ENCODE results near the gene PLEKHM3. TPM values are rescaled to one million over a fixed set of nuclear protein-coding genes. Genes with fewer than 3 reads are reported as not detected.

PLEKHM3 gene
- total RNA-seq, 1 donor from 2014 or later: 19.5 TPM

DNA sequence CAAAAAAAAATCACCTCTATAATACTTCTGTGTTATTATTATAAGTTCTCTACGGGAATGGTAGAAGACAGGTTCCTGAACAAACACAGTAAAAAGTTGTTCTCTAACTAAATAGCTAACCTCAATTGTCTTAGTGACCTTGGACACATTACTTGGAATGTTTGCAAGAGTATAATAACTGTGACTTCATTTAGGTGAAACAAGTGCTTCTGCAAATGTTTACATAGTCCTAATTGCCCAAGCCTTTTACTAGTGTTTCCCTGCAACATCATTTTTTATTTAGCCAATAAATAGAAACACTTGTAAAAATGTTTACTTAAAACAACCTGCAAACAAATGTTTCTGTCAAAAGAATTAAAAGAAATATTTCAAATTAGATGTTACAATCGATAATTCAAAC, 9.9 kb downstream of the PLEKHM3 start:
- Histone ChIP-seq H4K20me1 (ENCODE audit: low read depth) (no peaks in the 10 kb centered on the region), H3K9me3 (ENCODE audit: low read depth) (no peaks in the 10 kb centered on the region), H3K79me2 (ENCODE audit: low read depth) (peaks cover 9% of the 10 kb centered on the region), H3K36me3 (no peaks in the 10 kb centered on the region), H3K9ac (no peak overlapping the region), H3K4me2 (no peak overlapping the region), H3F3A (ENCODE audit: low read depth) (no peaks in the 10 kb centered on the region), H3K27me3 (no peaks in the 10 kb centered on the region), H3K4me1 (no peaks in the 10 kb centered on the region), H2AFZ (replicated peaks) (no peak overlapping the region), H3K4me3 (no peak overlapping the region), H3K27ac (no peak overlapping the region)
- Mint-ChIP-seq H3K27me3 (ENCODE audit: insufficient read depth, low read depth) (no peaks in the 10 kb centered on the region), H3K36me3 (no peaks in the 10 kb centered on the region), H3K4me3 (no peak overlapping the region), H3K9me3 (no peaks in the 10 kb centered on the region), H3K4me1 (peaks cover 3% of the 10 kb centered on the region), H3K27ac (no peak overlapping the region)
- TF ChIP-seq EZH2phosphoT487 (IDR thresholded peaks at IDR 0.05) (no peak), EZH2 (IDR thresholded peaks at IDR 0.05) (no peak)
- TF ChIP-seq, protein P1, sequence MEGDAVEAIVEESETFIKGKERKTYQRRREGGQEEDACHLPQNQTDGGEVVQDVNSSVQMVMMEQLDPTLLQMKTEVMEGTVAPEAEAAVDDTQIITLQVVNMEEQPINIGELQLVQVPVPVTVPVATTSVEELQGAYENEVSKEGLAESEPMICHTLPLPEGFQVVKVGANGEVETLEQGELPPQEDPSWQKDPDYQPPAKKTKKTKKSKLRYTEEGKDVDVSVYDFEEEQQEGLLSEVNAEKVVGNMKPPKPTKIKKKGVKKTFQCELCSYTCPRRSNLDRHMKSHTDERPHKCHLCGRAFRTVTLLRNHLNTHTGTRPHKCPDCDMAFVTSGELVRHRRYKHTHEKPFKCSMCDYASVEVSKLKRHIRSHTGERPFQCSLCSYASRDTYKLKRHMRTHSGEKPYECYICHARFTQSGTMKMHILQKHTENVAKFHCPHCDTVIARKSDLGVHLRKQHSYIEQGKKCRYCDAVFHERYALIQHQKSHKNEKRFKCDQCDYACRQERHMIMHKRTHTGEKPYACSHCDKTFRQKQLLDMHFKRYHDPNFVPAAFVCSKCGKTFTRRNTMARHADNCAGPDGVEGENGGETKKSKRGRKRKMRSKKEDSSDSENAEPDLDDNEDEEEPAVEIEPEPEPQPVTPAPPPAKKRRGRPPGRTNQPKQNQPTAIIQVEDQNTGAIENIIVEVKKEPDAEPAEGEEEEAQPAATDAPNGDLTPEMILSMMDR (IDR thresholded peaks at IDR 0.05): no peak
- DNase-seq (ENCODE audit: low spot score): no peak

DNA sequence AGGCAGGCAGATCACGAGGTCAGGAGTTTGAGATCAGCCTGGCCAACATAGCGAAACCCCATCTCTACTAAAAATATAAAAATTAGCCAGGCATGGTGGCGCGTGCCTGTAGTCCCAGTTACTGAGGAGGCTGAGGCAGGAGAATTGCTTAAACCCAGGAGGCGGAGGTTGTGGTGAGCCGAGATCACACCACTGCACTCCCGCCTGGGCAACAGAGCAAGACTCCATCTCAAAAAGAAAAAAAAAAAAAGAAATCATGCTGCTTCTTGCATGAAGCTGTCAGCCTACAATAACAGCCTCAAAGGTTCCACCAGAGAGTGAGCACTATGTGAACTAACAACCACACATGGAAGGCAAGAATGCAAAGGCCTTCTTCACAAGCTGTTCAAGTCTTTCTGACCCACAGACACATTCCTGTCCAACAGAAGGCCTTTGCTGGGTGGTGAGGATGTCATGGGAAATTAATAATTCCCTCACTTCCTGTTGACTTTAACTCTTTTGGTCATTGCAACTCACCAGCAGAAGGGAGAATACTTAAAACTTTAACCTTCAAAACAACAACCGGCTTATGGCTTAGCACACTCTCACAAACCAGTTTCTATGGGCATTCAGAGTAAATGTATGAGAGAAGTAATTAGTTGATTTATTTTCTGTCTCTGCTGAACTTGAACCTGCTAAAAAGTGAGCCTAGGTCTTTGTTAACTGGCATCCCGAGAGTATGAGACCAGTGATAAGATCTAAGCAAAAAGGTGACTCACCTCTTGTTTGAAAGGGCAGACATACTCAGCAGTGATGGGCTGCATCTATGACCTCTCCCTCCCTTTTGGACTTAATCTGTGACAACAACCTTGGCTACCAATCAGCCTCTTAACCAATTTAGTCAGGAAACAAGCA, 11.8 kb downstream of the PLEKHM3 start:
- Mint-ChIP-seq H3K4me1 (peaks cover 3% of the 10 kb centered on the region), H3K27me3 (ENCODE audit: insufficient read depth, low read depth) (no peaks in the 10 kb centered on the region), H3K4me3 (no peak overlapping the region), H3K36me3 (no peaks in the 10 kb centered on the region), H3K9me3 (no peaks in the 10 kb centered on the region), H3K27ac (no peak overlapping the region)
- Histone ChIP-seq H3K4me1 (no peaks in the 10 kb centered on the region), H3K27ac (no peak overlapping the region), H3K27me3 (no peaks in the 10 kb centered on the region), H2AFZ (replicated peaks) (no peak overlapping the region), H3F3A (ENCODE audit: low read depth) (no peaks in the 10 kb centered on the region), H3K79me2 (ENCODE audit: low read depth) (no peaks in the 10 kb centered on the region), H3K9me3 (ENCODE audit: low read depth) (no peaks in the 10 kb centered on the region), H3K4me3 (no peak overlapping the region), H3K9ac (no peak overlapping the region), H3K4me2 (no peak overlapping the region), H4K20me1 (ENCODE audit: low read depth) (no peaks in the 10 kb centered on the region), H3K36me3 (no peaks in the 10 kb centered on the region)
- no peak for TF ChIP-seq EZH2phosphoT487 (IDR thresholded peaks at IDR 0.05)
- no peak for TF ChIP-seq EZH2 (IDR thresholded peaks at IDR 0.05)
- TF ChIP-seq, protein P1 (IDR thresholded peaks at IDR 0.05): no peak
- DNase-seq (ENCODE audit: low spot score): no peak

DNA sequence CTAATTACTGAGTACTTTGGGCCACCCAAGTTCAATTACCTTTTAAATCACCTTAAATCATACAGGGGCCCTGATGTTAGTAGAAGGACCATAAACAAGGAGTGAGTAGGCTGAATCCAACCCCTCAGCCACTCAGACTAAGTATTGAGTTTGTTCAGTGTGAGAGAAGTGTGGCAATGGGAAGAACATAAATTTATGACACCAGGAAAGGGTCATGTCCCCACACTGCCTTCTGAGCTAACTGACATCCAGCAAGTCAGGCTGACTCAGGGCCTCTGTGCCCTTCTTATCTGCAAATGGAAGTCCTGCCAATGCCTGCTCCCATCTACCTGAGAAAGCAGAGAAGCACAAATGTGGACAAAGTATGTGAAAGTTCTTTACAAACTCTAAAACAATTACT, 12.9 kb downstream of the PLEKHM3 start:
- H3K27ac ChIP-seq: no peak overlapping the region
- H4K20me1 ChIP-seq (ENCODE audit: low read depth): no peaks in the 10 kb centered on the region
- no peak for DNase-seq (ENCODE audit: low spot score)
- no peak overlapping the region for H3K4me3 ChIP-seq
- H3K9me3 Mint-ChIP-seq: no peaks in the 10 kb centered on the region
- no peaks in the 10 kb centered on the region for H3K4me1 ChIP-seq
- no peaks in the 10 kb centered on the region for H3F3A ChIP-seq (ENCODE audit: low read depth)
- no peaks in the 10 kb centered on the region for H3K79me2 ChIP-seq (ENCODE audit: low read depth)
- no peaks in the 10 kb centered on the region for H3K36me3 ChIP-seq
- no peaks in the 10 kb centered on the region for H3K27me3 Mint-ChIP-seq (ENCODE audit: insufficient read depth, low read depth)
- H2AFZ ChIP-seq (replicated peaks): no peak overlapping the region
- H3K4me1 Mint-ChIP-seq: no peaks in the 10 kb centered on the region
- H3K4me3 Mint-ChIP-seq: no peak overlapping the region
- no peak overlapping the region for H3K9ac ChIP-seq
- H3K27me3 ChIP-seq: no peaks in the 10 kb centered on the region
- no peak overlapping the region for H3K27ac Mint-ChIP-seq
- H3K9me3 ChIP-seq (ENCODE audit: low read depth): no peaks in the 10 kb centered on the region
- TF ChIP-seq, protein P1 (IDR thresholded peaks at IDR 0.05): no peak
- TF ChIP-seq EZH2 (IDR thresholded peaks at IDR 0.05) (no peak), EZH2phosphoT487 (IDR thresholded peaks at IDR 0.05) (no peak)
- H3K36me3 Mint-ChIP-seq: no peaks in the 10 kb centered on the region
- no peak overlapping the region for H3K4me2 ChIP-seq
